Epithelial cell of proximal tubule (primary cell): ENCODE results near the gene PYGL. TPM values are rescaled to one million over a fixed set of nuclear protein-coding genes. Genes with fewer than 3 reads are reported as not detected.

ENCODE experiments used
- DNase-seq: peaks from one replicate; pipeline ENCODE4 v3.0.0-alpha.2; 2011; ENCODE audit warnings: low read depth
- H3K4me3 ChIP-seq: 2 replicates; pipeline ENCODE4 v1.5.1; 2011; ENCODE audit warnings: low read depth, mild to moderate bottlenecking, low read length
- CTCF ChIP-seq: conservative IDR thresholded peaks from 2 replicates; pipeline ENCODE4 v1.5.1; 2012; ENCODE audit warnings: low read depth, mild to moderate bottlenecking, low read length
- total RNA-seq: library from RNA; depleted of rRNA; stranded (reverse); fragments of >200 nt; gene quantifications from 2 replicates; pipeline ENCODE4 v1.2.3, GENCODE V29; 2015

PYGL gene
- total RNA-seq, 1 donor from 2014 or later, result 96.8 TPM

- no peak overlapping the region for H3K4me3 ChIP-seq
- DNase-seq, result no peak
- TF ChIP-seq CTCF, result peak; percentile 76
Observed at GRCh38 chr14:50954811-50955372, 10.6 kb upstream of the PYGL start.

- no peak for TF ChIP-seq CTCF
- DNase-seq, result no peak
- no peak overlapping the region for H3K4me3 ChIP-seq
Observed at GRCh38 chr14:50953502-50953901, 9.2 kb upstream of the PYGL start.

- TF ChIP-seq CTCF, result no peak
Observed at GRCh38 chr14:50951032-50951431, 6.7 kb upstream of the PYGL start.

GRCh38 chr14:50948205-50948604 lies 3.9 kb upstream of the PYGL start:
- no peak overlapping the region for H3K4me3 ChIP-seq
- TF ChIP-seq CTCF, result no peak
- DNase-seq, result no peak

More at GRCh38 chr14:50951032-50951431, 6.7 kb upstream of the PYGL start:
- no peak for DNase-seq
- H3K4me3 ChIP-seq, result no peak overlapping the region

GRCh38 chr14:50947446-50947845 lies 3.2 kb upstream of the PYGL start:
- TF ChIP-seq CTCF, result no peak
- H3K4me3 ChIP-seq, result no peak overlapping the region
- no peak for DNase-seq

- no peak overlapping the region for H3K4me3 ChIP-seq
- no peak for TF ChIP-seq CTCF
- no peak for DNase-seq
Observed at GRCh38 chr14:50946234-50946935, 2.1 kb upstream of the PYGL start.

- DNase-seq, result no peak
- no peak for TF ChIP-seq CTCF
- H3K4me3 ChIP-seq, result peak overlapping the region; percentile 88
Observed at GRCh38 chr14:50944647-50945413, 547 bp upstream of the PYGL start.
